CD4-positive, alpha-beta T cell treated with Interleukin-10 for 1 hour (primary cell): Measurements from ENCODE around the gene DTL.
A peak's percentile ranks its signal among the peaks of the same experiment; 100 is the strongest.
"Not testable (repeated sequence)": the region's sequence is repeated elsewhere in the genome, so short reads cannot be mapped to it uniquely, and the experiment has no call there.

Experiments used
- DNase-seq: peaks from one replicate; pipeline ENCODE4 v3.0.0-alpha.2; 2020

The DTL gene, protein sequence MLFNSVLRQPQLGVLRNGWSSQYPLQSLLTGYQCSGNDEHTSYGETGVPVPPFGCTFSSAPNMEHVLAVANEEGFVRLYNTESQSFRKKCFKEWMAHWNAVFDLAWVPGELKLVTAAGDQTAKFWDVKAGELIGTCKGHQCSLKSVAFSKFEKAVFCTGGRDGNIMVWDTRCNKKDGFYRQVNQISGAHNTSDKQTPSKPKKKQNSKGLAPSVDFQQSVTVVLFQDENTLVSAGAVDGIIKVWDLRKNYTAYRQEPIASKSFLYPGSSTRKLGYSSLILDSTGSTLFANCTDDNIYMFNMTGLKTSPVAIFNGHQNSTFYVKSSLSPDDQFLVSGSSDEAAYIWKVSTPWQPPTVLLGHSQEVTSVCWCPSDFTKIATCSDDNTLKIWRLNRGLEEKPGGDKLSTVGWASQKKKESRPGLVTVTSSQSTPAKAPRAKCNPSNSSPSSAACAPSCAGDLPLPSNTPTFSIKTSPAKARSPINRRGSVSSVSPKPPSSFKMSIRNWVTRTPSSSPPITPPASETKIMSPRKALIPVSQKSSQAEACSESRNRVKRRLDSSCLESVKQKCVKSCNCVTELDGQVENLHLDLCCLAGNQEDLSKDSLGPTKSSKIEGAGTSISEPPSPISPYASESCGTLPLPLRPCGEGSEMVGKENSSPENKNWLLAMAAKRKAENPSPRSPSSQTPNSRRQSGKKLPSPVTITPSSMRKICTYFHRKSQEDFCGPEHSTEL

DNA sequence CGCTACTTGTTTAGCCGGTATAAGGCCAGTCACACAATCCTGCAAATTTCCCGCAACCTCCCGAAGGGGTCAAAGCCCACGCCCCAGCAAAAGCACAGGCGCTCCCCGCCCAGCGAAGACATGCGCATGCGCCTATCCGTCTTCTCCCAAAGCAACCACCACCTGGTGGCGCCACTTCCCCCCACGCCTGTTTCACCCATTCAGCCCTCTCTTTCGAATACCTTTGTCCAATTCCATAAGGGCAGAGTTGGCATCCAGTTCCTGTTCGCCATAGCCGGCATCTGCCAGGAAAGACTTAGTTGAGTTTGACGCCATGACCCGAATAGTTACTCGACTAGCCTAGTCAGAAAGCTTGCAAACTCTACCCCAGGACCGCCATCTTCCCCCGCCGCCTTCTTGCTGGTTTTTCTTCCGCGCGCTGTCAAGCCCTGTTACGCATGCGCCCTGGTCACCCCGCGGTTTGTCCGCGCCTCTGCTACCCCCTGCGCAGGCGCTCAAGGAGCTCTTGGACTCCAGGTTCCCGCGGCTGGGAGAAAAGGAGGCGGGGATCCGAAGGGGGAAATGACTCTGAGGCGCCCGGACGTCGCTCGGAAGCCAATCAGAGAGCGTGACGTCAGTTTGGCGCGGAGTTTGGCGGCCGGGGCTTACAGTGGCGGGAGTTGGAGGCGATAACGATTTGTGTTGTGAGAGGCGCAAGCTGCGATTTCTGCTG is at the start of gene DTL, which contains the start of gene INTS7:
Gene DTL, plus strand, starts transcription at position 626 of the 712 bp plus-strand sequence. CDS start 143 bp downstream, outside the sequence.
Gene INTS7, minus strand, starts transcription at position 435 of the 712 bp plus-strand sequence. Its CDS starts 120 bp downstream, at position 315.
- DNase-seq, result peak; percentile 99

DNA sequence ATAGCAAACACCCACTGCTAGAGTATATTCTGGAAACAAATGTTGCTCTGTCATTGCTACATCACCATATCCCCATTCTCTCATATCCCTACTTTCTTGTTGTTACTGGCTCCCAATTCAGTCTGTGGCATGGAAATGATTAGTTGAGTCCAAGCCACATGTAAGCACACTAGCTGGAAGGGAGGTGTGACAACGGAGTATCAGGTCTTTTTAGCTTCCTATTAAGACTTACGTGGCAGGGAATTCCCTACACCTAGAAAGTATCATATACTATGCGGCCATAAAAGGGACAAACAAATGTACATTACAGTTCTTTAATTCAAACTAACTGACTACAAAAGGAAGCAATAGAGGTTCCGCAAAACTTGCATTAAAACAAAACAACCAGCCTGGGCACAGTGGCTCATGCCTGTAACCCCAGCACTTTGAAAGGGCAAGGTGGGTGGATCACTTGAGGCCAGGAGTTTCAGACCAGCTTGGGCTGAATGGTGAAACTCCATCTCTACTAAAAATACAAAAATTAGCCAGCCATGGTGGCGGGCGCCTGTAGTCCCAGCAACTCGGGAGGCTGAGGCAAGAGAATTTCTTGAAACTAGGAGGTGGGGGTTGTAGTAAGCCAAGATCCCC is 48.8 kb upstream of the DTL start:
- no peak for DNase-seq

DNA sequence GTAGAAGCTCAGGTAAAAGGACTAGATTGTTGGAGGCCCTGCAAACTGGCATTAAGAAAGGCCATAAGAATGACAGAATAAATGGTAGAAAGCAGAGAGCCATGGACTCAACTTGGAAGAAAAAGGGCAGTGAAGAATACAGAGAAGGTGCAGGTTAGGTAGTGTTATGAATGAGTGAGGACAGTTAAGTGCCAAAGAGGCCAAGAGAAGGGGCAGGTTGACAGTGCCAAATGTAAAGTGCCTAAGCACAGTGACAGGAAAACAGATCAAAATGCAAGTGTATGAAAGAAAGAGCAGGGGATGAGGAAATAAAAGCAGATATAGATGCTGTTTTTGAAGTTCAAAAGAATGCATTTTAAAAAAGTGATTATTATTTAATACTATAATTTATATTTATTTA is 43.9 kb upstream of the DTL start:
- DNase-seq, result no peak

DNA sequence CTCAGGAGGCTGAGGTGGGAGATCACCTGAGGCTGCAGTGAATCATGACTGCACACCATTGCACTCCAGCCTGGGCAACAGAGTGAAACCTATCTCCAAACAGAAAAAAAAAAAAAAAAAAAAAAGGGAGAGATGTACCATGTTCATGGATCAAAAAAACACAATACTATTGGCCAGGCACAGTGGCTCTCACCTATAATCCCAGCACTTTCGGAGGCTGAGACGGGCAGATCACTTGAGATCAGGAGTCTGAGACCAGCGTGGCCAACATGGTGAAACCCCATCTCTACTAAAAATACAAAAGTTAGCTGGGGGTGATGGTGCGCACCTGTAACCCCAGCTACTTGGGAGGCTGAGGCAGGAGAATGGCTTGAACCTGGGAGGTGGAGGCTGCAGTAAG is 38.1 kb upstream of the DTL start:
- DNase-seq, result not testable (repeated sequence)

DNA sequence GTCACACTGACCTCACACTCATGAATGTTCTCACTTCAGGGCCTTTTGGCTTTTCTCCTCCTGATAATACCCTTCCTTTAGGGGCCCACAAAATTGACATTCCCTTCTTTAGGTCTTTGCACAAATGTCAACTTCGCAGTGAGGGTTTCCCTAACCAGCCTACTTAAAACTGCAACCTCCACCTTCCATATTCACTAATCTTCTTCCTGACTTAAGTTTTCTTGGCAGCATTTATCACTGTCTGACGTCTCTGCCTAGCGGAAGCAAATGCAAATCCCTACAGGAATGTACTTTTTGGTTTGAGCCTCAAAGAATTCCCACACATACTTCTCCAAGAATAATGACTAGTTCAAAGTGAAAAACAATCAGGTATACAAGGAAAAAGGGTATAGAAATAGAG is 33.0 kb upstream of the DTL start:
- DNase-seq, result no peak

DNA sequence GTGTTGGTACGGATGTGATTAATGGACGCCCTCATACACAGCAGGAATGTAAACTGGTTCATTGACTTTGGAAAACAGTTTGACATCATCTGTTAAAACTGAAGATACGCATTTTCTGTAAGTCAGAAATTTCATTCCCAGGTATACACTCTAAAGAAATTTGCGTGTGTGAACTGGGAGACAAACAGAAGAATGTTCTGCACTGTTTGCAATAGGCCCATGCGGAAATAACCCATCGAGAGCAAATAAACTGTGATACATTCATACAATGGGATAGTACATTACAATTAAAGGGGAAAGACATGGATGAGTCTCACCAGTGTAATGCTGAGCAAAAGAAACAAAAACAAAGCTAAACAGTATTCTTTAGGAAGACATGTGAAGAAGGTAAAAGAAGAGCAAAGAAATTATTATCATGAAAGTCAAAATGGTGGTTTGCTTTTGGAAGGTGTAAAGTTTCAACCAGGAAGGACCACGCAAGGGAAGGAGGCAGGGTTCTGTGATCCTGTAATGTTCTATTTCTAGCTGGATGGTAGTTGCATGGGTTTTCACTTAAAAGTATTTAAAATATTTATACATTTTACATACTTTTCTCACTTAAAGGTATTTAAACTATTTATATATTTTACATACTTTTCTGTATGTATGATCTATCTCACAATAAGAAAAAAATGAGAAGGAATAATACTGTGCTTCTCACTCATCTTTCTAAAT is 30.5 kb upstream of the DTL start:
- DNase-seq, result no peak

DNA sequence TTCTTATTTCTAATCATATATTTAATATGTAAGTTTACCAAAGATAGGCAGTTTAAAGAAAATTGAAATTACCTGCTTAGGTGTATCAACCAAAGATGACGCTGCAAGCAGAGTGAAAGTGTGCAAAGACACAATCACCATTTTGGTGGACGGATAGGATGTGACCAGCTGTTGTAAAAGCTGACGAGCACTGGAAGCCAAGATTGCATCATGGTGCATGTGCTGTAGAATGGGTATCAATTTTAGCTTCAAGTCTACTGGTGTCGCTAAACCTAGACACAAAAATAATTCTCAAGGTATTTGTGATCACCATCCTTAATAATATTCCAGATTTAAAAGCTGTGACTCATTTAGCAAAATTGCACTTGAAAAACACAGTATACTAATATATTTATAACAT is 28.4 kb upstream of the DTL start:
- no peak for DNase-seq

DNA sequence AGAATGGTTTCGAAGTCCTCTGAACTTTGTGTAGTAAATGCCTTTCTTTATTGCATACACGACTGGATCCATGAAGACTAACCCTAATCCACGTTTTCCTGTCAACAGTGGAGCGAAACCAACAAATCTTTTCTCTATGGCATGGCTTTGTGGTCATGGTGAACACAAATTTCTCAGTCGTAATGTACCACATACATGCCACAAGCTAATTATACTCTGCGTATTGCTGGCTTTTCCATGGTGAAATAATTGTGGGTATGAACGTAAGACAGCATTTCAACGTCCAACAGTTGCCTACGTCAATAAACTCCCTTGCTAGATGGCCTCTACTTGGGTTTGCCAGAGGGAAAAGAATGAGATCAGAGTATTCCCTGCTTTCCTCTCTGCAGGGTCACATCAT is 27.7 kb upstream of the DTL start:
- DNase-seq, result no peak

DNA sequence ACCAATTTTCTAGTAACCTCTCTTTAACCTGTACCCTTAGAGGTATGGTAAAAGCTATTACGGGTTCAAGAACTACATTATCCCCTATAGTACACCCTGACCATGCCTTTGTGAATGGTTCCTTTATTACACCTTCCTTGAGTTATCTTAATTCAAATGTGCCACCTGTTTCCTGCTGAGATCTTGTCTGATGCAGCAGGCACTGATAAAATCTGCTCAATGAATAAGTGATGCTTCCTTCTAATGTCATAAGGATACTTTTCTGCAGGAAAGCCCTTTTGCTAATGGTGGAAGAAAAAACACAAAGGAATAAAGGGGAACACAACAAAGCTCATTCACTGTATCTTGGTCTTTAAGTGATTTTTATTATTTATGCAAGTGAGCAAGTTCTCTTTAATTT is 26.0 kb upstream of the DTL start:
- no peak for DNase-seq

DNA sequence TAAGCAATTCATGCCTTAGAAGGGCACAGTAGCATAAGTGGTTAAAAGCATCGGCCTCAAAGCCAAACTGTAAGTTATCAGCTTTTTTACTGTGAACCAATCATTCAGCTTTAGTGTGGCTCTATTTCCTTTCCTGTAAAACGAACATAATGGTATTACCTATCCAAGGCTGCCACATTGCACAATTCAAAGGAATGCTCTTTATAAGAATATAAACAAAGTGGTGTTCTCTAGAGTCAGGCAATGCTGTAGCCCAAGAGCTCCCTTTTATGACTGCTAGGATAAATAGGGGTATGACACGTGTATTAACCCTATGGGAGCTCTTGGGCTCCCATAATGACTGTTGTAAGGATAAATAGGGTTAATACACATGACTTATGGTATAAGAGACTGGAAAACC is 25.5 kb upstream of the DTL start:
- DNase-seq, result no peak

DNA sequence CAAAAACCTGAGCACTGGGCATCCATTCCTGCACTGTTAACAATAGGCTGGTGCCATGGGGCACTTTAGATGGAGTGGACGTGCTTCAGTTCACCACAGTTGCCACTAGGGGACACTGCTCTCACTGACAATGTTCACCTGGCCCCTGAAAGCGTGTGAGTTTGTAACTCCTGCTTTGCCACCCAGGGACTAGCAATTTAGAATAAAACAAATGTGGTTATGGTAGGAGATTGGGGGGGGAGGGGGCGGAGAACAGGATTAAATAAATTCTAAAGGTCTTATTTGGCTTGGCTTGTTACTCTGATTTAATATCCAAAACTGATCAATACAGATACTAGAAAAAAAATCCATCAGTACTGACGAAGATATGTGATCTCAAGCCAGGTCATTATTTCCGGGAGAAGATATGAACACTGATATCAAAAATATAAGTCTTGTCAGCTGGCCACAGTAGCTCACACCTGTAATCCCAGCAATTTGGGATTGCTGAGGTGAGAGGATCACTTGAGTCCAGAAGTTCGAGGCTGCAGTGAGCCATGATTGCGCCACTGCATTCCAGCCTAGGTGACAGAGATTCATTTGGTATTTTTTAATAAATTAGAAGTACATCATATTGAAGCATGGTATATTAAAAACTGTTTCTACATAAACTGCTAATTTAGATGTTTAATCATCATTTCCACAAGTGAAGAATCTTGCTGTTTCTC is 23.4 kb upstream of the DTL start:
- DNase-seq, result peak; percentile 76

DNA sequence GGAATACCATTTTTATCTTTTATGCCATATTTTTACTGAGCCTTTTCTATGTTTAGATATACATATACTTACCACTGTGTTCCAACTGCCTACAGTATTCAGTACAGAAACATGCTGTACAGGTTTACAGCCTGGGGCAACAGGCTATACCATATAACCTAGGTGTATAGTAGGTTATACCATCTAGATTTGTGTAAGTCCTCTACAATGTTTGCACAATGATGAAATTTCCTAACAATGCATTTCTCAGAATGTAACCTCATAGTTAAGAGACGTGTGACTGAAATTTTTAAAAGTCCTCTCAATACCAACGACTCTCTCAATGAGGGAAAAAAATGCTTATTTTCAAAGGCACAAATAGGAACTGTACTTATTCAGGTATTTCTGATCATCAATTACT is 21.9 kb upstream of the DTL start:
- DNase-seq, result no peak

DNA sequence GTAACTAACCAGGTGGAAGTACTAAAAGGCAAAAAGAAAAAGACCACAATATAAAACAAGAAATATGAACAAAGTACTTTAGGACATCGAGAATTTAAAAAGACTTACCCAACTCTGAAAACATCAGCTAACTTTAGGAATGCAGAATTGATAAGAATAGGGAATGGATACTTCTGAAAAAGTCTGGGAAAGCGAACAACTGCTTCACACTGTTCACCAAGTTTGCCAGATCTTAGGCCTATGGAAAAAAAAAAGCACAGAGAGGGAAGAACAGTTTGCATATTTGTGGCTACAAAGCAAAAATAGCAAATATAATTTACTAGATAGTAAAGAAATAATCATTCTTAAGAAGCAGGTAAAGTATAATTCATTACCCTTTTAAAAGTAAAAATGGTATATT is 14.6 kb upstream of the DTL start:
- DNase-seq, result no peak

DNA sequence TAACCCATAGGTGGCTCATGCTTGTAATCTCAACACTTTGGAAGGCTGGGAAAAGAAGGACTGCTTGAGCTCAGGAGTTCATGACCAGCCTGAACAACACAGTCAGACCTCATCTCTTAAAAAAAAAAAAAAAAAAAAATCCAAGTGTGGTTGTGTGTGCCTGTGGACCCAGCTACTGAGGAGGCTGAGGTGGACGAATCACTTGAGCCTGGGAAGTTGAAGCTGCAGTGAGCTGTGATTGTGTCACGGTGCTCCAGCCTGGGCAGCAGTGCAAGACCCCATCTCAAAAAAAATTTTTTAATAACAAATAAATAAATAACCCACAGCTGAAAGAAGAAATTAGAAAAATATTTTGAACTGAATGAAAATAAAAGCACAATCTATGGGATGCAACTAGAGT is 14.0 kb upstream of the DTL start:
- DNase-seq, result no peak

DNA sequence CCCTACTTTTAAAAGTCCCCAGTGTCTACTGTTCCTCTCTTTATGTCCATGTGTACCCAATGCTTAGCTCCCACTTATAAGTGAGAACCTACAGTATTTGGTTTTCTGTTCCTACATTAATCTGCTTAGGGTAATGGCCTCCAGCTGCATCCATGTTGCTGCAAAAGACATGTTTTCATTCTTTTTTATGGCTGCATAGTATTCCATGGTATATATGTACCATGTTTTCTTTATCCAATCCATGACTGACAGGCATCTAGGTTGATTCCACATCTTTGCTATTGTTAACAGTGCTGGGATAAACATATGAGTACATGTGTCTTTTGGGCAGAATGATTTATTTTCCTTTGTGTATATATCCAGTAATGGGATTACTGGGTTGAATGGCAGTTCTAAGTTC is 12.6 kb upstream of the DTL start:
- DNase-seq, result not testable (repeated sequence)

DNA sequence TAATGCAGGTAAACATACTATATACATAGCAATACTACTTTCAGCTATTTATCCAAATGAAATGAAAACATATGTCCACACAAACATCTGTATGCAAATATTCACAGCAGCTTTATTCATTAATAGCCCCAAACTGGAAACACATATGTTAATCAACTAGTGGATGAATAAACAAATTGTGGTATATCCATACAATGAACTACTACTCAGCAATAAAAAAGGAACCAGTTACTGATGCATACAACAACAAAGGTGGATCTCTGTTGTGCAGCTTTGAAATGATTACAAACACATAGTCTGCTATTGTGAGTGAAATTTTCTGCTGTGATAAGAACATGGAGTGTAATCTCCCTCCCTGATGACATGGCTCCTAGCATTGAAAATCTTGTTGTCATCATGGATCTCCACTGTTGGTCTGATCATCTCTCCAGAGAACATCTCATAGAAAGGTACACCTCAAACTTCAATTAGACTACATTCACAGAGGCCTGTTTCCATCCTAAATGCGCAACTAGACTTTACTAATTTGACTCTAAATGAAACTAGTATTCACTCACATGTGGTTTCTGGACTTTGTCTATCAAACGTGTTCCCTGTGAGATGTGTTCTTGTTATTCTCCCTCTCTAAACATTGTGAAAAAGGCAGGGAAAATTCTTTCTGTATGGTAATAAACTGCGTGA is 10.9 kb upstream of the DTL start:
- no peak for DNase-seq

DNA sequence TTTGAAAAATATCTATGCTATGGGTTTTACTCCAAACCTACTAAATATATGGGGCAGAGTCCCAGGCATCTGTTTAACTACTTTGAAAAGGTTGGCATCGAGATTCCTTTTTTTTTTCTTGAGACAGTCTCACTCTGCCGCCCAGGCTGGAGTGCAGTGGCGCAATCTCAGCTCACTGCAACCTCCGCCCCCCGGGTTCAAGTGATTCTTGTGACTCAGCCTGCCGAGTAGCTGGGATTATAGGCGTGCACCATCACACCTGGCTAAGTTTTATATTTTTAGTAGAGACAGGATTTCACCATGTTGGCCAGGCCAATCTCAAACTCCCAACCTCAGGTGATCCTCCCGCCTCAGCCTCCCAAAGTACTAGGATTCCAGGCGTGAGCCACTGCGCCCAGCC is 7.8 kb upstream of the DTL start:
- DNase-seq, result not testable (repeated sequence)

DNA sequence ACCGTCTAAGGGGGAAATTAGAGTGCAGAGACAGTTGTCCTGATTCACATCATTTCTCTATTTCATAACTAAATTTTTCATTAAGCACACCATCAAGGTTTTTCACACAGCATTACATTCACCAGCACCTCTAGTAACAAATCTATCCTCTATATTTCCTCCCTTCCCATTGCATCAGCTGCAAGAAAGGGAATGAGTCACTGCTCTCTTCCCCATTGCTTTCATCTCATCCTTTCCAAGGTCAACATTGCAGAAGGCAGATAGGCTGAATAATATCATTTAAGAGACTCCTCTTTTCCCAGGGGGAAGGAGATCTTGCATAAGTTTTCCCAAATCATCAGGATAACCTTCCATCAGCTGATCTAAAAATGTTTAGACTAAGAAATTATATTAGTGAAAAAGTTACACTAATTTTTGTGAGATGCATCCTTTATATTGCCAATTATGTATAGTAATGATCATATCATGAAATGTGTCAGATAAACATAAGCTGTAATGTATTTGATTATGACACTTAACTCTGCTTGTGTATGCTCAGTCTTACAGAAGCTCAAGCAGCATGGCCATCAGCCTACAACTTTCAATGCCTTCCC is 4.5 kb upstream of the DTL start:
- no peak for DNase-seq

DNA sequence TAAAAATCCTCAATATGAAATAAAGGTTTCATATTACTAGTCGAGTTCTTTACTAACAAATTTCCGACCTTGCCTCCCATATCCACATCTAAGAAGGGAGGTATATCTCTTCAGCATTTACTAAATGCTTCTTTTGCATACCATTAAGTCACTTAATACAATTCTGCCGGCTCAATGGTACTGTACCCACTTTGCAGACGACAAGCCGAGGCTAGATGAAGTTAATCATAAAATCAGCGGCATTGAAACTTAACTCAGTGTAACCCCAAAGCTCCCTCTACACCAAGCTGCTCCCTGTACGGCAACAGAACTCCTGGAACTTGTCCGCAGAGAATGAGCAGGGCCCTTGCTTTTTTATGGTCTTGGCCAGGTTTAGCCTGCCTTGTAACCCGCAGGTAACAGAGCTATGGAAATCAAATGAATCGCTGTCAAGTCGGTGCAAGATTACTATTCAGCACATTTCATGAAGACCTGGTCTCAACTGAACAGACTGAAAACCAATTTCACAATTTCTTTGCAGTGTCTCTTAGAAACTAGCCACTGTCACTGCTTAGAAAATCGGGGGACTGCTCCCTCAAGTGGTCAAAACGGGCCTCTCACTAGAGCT is 929 bp upstream of the DTL start:
- DNase-seq, result no peak
